Mammary epithelial cell (primary cell): ENCODE measurements around the gene CDX1.

Experiments used
- EZH2 ChIP-seq: IDR thresholded peaks from 2 replicates; pipeline ENCODE4 v1.6.1; 2012; ENCODE audit warnings: low read length, inconsistent platforms, borderline replicate concordance
- TF ChIP-seq, protein P1 (sequence below), 2 donors: IDR thresholded peaks in 1 of 2; conservative IDR thresholded peaks in 1 of 2; 2 replicates each; pipeline ENCODE4 v1.5.1; 2011 to 2012; ENCODE audit warnings: inconsistent platforms in 2 of 2, low read length in 2 of 2, mild to moderate bottlenecking in 2 of 2, control low read depth in 1 of 2, low read depth in 1 of 2; ENCODE audit not compliant: insufficient read depth in 1 of 2; ENCODE audit errors: extremely low read depth in 1 of 2

DNA sequence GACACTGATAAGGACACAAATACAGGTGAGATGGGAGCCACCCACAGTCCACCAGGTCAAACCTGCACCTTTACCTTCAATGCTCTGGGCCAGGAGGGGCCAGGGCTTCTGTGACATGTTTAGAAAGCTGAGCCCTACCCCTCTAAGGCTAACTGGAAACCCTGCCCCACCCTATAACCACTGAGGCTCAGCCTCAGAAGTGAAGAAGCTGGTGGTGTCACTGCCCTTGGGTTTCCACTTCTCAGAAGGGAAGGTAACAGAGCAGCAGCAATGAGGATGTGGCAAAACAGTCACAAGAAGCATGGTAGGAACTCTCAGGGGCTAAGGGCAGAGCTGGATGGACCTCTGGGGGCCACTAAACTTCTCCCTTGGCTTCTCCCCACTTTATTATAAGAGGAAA is 17.0 kb upstream of the CDX1 start:
- no peak for TF ChIP-seq EZH2
- TF ChIP-seq, protein P1, sequence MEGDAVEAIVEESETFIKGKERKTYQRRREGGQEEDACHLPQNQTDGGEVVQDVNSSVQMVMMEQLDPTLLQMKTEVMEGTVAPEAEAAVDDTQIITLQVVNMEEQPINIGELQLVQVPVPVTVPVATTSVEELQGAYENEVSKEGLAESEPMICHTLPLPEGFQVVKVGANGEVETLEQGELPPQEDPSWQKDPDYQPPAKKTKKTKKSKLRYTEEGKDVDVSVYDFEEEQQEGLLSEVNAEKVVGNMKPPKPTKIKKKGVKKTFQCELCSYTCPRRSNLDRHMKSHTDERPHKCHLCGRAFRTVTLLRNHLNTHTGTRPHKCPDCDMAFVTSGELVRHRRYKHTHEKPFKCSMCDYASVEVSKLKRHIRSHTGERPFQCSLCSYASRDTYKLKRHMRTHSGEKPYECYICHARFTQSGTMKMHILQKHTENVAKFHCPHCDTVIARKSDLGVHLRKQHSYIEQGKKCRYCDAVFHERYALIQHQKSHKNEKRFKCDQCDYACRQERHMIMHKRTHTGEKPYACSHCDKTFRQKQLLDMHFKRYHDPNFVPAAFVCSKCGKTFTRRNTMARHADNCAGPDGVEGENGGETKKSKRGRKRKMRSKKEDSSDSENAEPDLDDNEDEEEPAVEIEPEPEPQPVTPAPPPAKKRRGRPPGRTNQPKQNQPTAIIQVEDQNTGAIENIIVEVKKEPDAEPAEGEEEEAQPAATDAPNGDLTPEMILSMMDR (conservative IDR thresholded peaks at IDR 0.05 in 1 of 2, IDR thresholded peaks at IDR 0.05 in 1 of 2; ENCODE audit: extremely low read depth in 1 of 2, insufficient read depth in 1 of 2, low read depth in 1 of 2, low read length in 2 of 2), result no peak
